SK-N-SH treated with all-trans-retinoic acid at 6 μM for 48 hours (cell line): ENCODE results near the gene LINGO1.

Experiments used
- ATAC-seq: fragments of 200-7000 bp; cut with Tn5 transposase; 3 replicates; pipeline ENCODE4 v1.9.1; 2020; ENCODE audit warnings: mild to moderate bottlenecking, moderate library complexity
- ARNTL ChIP-seq: fragments of 450-650 bp; formaldehyde crosslinking; IDR thresholded peaks from 2 replicates; pipeline ENCODE4 v1.5.0; 2020; ENCODE audit warnings: low read depth, mild to moderate bottlenecking, moderate library complexity, borderline replicate concordance
- BACH2 ChIP-seq: fragments of 250-450 bp; sonication (Bioruptor Pico); IDR thresholded peaks from 2 replicates; pipeline ENCODE4 v1.9.0; 2021; ENCODE audit warnings: mild to moderate bottlenecking, borderline replicate concordance
- CREB5 ChIP-seq: fragments of 250-450 bp; sonication (Bioruptor Pico); IDR thresholded peaks from 2 replicates; pipeline ENCODE4 v1.5.1; 2020; ENCODE audit warnings: low read depth, mild to moderate bottlenecking, moderate library complexity
- CSRNP3 ChIP-seq: fragments of 250-450 bp; sonication (Bioruptor Pico); IDR thresholded peaks from 2 replicates; pipeline ENCODE4 v1.5.1; 2021; ENCODE audit warnings: mild to moderate bottlenecking, moderate library complexity
- ESRRG ChIP-seq: fragments of 250-450 bp; sonication (Bioruptor Pico); IDR thresholded peaks from 2 replicates; pipeline ENCODE4 v1.6.1; 2021; ENCODE audit warnings: mild to moderate bottlenecking
- ISL1 ChIP-seq: fragments of 250-450 bp; sonication (Bioruptor Pico); IDR thresholded peaks from 2 replicates; pipeline ENCODE4 v2.1.2; 2022; ENCODE audit warnings: mild to moderate bottlenecking, moderate library complexity
- OSR1 ChIP-seq: fragments of 250-450 bp; sonication (Bioruptor Pico); IDR thresholded peaks from 2 replicates; pipeline ENCODE4 v1.8.0; 2022; ENCODE audit warnings: moderate library complexity, mild to moderate bottlenecking, inconsistent platforms
- PATZ1 ChIP-seq: fragments of 250-450 bp; sonication (Bioruptor Pico); IDR thresholded peaks from 2 replicates; pipeline ENCODE4 v1.8.0; 2020; ENCODE audit warnings: mild to moderate bottlenecking, moderate library complexity, borderline replicate concordance
- POU6F1 ChIP-seq: fragments of 250-450 bp; sonication (Bioruptor Pico); IDR thresholded peaks from 2 replicates; pipeline ENCODE4 v1.8.0; 2021; ENCODE audit warnings: low read depth, mild to moderate bottlenecking, moderate library complexity, borderline replicate concordance
- PPARA ChIP-seq: fragments of 250-450 bp; sonication (Bioruptor Pico); IDR thresholded peaks from 2 replicates; pipeline ENCODE4 v1.5.0; 2020; ENCODE audit warnings: mild to moderate bottlenecking, borderline replicate concordance
- TCF4 ChIP-seq: fragments of 250-450 bp; sonication (Bioruptor Pico); IDR thresholded peaks from 2 replicates; pipeline ENCODE4 v1.8.0; 2021; ENCODE audit warnings: mild to moderate bottlenecking, moderate library complexity, borderline replicate concordance
- TOX ChIP-seq: fragments of 250-450 bp; sonication (Bioruptor Pico); IDR thresholded peaks from 2 replicates; pipeline ENCODE4 v1.8.0; 2021; ENCODE audit warnings: mild to moderate bottlenecking, moderate library complexity, borderline replicate concordance
- TSHZ2 ChIP-seq: fragments of 250-450 bp; sonication (Bioruptor Pico); IDR thresholded peaks from 2 replicates; pipeline ENCODE4 v1.5.0; 2020; ENCODE audit warnings: mild to moderate bottlenecking, moderate library complexity
- ZFP30 ChIP-seq: fragments of 450-650 bp; formaldehyde crosslinking; IDR thresholded peaks from 2 replicates; pipeline ENCODE4 v1.5.0; 2022; ENCODE audit warnings: mild to moderate bottlenecking, moderate library complexity
- ZNF8 ChIP-seq: fragments of 450-650 bp; formaldehyde crosslinking; IDR thresholded peaks from 2 replicates; pipeline ENCODE4 v1.5.0; 2020; ENCODE audit warnings: mild to moderate bottlenecking, moderate library complexity

Gene LINGO1

GRCh38 chr15:77568014-77568972, 64.4 kb downstream of the LINGO1 start:
- no peak for TF ChIP-seq POU6F1 (CRISPR knock-in tag)
- no peak for TF ChIP-seq CSRNP3
- no peak for TF ChIP-seq ZNF8 (CRISPR knock-in tag)
- no peak for TF ChIP-seq BACH2 (CRISPR knock-in tag)
- TF ChIP-seq PATZ1 (CRISPR knock-in tag), result no peak
- no peak for TF ChIP-seq OSR1 (CRISPR knock-in tag)
- TF ChIP-seq TOX (CRISPR knock-in tag), result no peak
- TF ChIP-seq TSHZ2, result no peak
- TF ChIP-seq CREB5, result no peak
- no peak for TF ChIP-seq PPARA
- ATAC-seq, result no peak

GRCh38 chr15:77567202-77567601, 65.5 kb downstream of the LINGO1 start:
- no peak for ATAC-seq
- no peak for TF ChIP-seq TCF4 (CRISPR knock-in tag)
- TF ChIP-seq ZFP30 (CRISPR knock-in tag), result no peak
- TF ChIP-seq ISL1, result no peak
- no peak for TF ChIP-seq ARNTL
- no peak for TF ChIP-seq ESRRG (CRISPR knock-in tag)
- no peak for TF ChIP-seq POU6F1 (CRISPR knock-in tag)
- no peak for TF ChIP-seq OSR1 (CRISPR knock-in tag)
- TF ChIP-seq CREB5, result no peak

- TF ChIP-seq PATZ1 (CRISPR knock-in tag) (no peak), ARNTL (no peak), TCF4 (CRISPR knock-in tag) (no peak), PPARA (no peak)
- no peak for ATAC-seq
These were observed 66.6 kb downstream of the LINGO1 start for GRCh38 chr15:77566092-77566491.
